H9 (cell line): Measurements from ENCODE around the gene CTNNBL1. TPM values are rescaled to one million over a fixed set of nuclear protein-coding genes. Genes with fewer than 3 reads are reported as not detected.
A peak's percentile ranks its signal among the peaks of the same experiment; 100 is the strongest.

ENCODE experiments used
- DNase-seq: peaks from one replicate; pipeline ENCODE4 v3.0.0-alpha.2; 2017
- H2AFZ ChIP-seq: one replicate; pipeline ENCODE4 v1.6.1; 2013; ENCODE audit warnings: mild to moderate bottlenecking, low read length, control low read depth, moderate library complexity
- H2AK5ac ChIP-seq: 2 replicates; pipeline ENCODE4 v1.6.1; 2013; ENCODE audit warnings: low read length, control low read depth, mixed read lengths; ENCODE audit not compliant: insufficient read length
- H2BK120ac ChIP-seq: one replicate; pipeline ENCODE4 v1.6.1; 2013; ENCODE audit warnings: low read depth, mild to moderate bottlenecking, low read length, control low read depth, inconsistent platforms; ENCODE audit not compliant: poor library complexity, severe bottlenecking
- H2BK12ac ChIP-seq: 2 replicates; pipeline ENCODE4 v1.6.1; 2013; ENCODE audit warnings: low read length, control low read depth, mixed read lengths, low read depth; ENCODE audit not compliant: insufficient read length
- H2BK15ac ChIP-seq: 2 replicates; pipeline ENCODE4 v1.6.1; 2013; ENCODE audit warnings: low read depth, low read length, control low read depth
- H2BK20ac ChIP-seq: one replicate; pipeline ENCODE4 v1.6.1; 2013; ENCODE audit warnings: low read depth, mild to moderate bottlenecking, low read length, control low read depth, inconsistent platforms; ENCODE audit not compliant: poor library complexity, severe bottlenecking
- H2BK5ac ChIP-seq: 2 replicates; pipeline ENCODE4 v1.6.1; 2013; ENCODE audit warnings: low read length, control low read depth, mixed read lengths; ENCODE audit not compliant: insufficient read length
- H3K14ac ChIP-seq: 2 replicates; pipeline ENCODE4 v1.6.1; 2013; ENCODE audit warnings: low read length, control low read depth; ENCODE audit not compliant: insufficient read depth
- H3K18ac ChIP-seq: 2 replicates; pipeline ENCODE4 v1.6.1; 2013; ENCODE audit warnings: low read depth, mild to moderate bottlenecking, mixed read lengths, low read length, control low read depth; ENCODE audit not compliant: insufficient read length
- H3K23ac ChIP-seq: 2 replicates; pipeline ENCODE4 v1.6.1; 2013; ENCODE audit warnings: low read length, control low read depth, mixed read lengths, low read depth; ENCODE audit not compliant: insufficient read length
- H3K23me2 ChIP-seq: 2 replicates; pipeline ENCODE4 v1.6.1; 2013; ENCODE audit warnings: low read depth, mild to moderate bottlenecking, mixed read lengths, low read length, control low read depth; ENCODE audit not compliant: insufficient read length, poor library complexity, severe bottlenecking
- H3K27ac ChIP-seq: 2 replicates; pipeline ENCODE4 v1.5.1; 2013; ENCODE audit warnings: low read length, control low read depth, mixed read lengths, low read depth; ENCODE audit not compliant: insufficient read length
- H3K27me3 ChIP-seq: 2 replicates; pipeline ENCODE4 v1.6.1; 2013; ENCODE audit warnings: low read length, control low read depth, inconsistent platforms; ENCODE audit not compliant: insufficient read depth
- H3K4ac ChIP-seq: 2 replicates; pipeline ENCODE4 v1.6.1; 2013; ENCODE audit warnings: low read depth, mild to moderate bottlenecking, control low read depth, inconsistent platforms, low read length, moderate library complexity
- H3K4me1 ChIP-seq: 2 replicates; pipeline ENCODE4 v1.6.1; 2013; ENCODE audit warnings: low read length, control low read depth, inconsistent platforms; ENCODE audit not compliant: insufficient read depth
- H3K4me2 ChIP-seq: 2 replicates; pipeline ENCODE4 v1.6.1; 2013; ENCODE audit warnings: low read length, control low read depth, mixed read lengths; ENCODE audit not compliant: insufficient read length, insufficient read depth
- H3K56ac ChIP-seq: 2 replicates; pipeline ENCODE4 v1.6.1; 2013; ENCODE audit warnings: low read depth, mild to moderate bottlenecking, mixed read lengths, low read length, control low read depth; ENCODE audit not compliant: insufficient read length
- H3K79me1 ChIP-seq: 2 replicates; pipeline ENCODE4 v1.6.1; 2013; ENCODE audit warnings: low read depth, mild to moderate bottlenecking, moderate library complexity, low read length, control low read depth, inconsistent platforms; ENCODE audit not compliant: insufficient read depth, poor library complexity, severe bottlenecking
- H3K79me2 ChIP-seq: 2 replicates; pipeline ENCODE4 v1.6.1; 2013; ENCODE audit warnings: low read length, control low read depth, inconsistent platforms; ENCODE audit not compliant: insufficient read depth
- H3K9ac ChIP-seq: 2 replicates; pipeline ENCODE4 v1.6.1; 2013; ENCODE audit warnings: low read length, control low read depth, mixed read lengths; ENCODE audit not compliant: insufficient read length; ENCODE audit errors: extremely low read depth
- H3K9me3 ChIP-seq: one replicate; pipeline ENCODE4 v1.6.1; 2013; ENCODE audit warnings: low read depth, low read length, inconsistent platforms; ENCODE audit not compliant: control insufficient read depth
- H3T11ph ChIP-seq: one replicate; pipeline ENCODE4 v1.6.1; 2013; ENCODE audit warnings: mild to moderate bottlenecking, low read length, control low read depth, inconsistent platforms
- H4K20me1 ChIP-seq: one replicate; pipeline ENCODE4 v1.6.1; 2013; ENCODE audit not compliant: control insufficient read depth, insufficient read length, insufficient read depth
- H4K5ac ChIP-seq: 2 replicates; pipeline ENCODE4 v1.6.1; 2013; ENCODE audit warnings: low read depth, mild to moderate bottlenecking, mixed read lengths, low read length, control low read depth; ENCODE audit not compliant: insufficient read length
- H4K8ac ChIP-seq: replicated peaks from 2 replicates; pipeline ENCODE4 v1.6.1; 2013; ENCODE audit warnings: low read length, control low read depth, mixed read lengths, low read depth; ENCODE audit not compliant: insufficient read length
- H4K91ac ChIP-seq: 2 replicates; pipeline ENCODE4 v1.6.1; 2013; ENCODE audit warnings: low read depth, mild to moderate bottlenecking, moderate library complexity, mixed read lengths, low read length, control low read depth; ENCODE audit not compliant: insufficient read length
- H3K27ac Mint-ChIP-seq, 3 experiments: 2 replicates in 2 of 3; 3 replicates in 1 of 3; pipeline ENCODE4 v1.8.0; 2020 to 2021; ENCODE audit warnings: mixed read lengths in 3 of 3, mild to moderate bottlenecking in 1 of 3, moderate library complexity in 1 of 3
- H3K27me3 Mint-ChIP-seq: 2 replicates; pipeline ENCODE4 v1.8.0; 2021; ENCODE audit warnings: low read depth, mild to moderate bottlenecking, moderate library complexity, mixed read lengths
- H3K36me3 Mint-ChIP-seq, 3 experiments: 2 replicates in 2 of 3; 3 replicates in 1 of 3; pipeline ENCODE4 v1.8.0; 2020 to 2021; ENCODE audit warnings: low read depth in 3 of 3, mixed read lengths in 3 of 3; ENCODE audit not compliant: insufficient read depth in 1 of 3
- H3K4me1 Mint-ChIP-seq, 2 experiments: 2 replicates each; pipeline ENCODE4 v1.8.0; 2020; ENCODE audit warnings: mixed read lengths in 2 of 2
- H3K4me3 Mint-ChIP-seq, 2 experiments: 2 replicates in 1 of 2; 3 replicates in 1 of 2; pipeline ENCODE4 v1.8.0; 2020 to 2021; ENCODE audit warnings: mild to moderate bottlenecking in 2 of 2, mixed read lengths in 2 of 2, moderate library complexity in 1 of 2
- H3K9me3 Mint-ChIP-seq, 2 experiments: 2 replicates in 1 of 2; 3 replicates in 1 of 2; pipeline ENCODE4 v1.8.0; 2020; ENCODE audit warnings: mild to moderate bottlenecking in 2 of 2, mixed read lengths in 2 of 2, moderate library complexity in 1 of 2
- CTCF ChIP-seq: fragments of 200-600 bp; sonication (generic); conservative IDR thresholded peaks from 3 replicates; pipeline ENCODE4 v1.8.0; 2021; ENCODE audit warnings: antibody characterized with exemption, mild to moderate bottlenecking
- WGBS: extraction: QIAGEN DNeasy Blood & Tissue Kit; methylation state at CpG from one replicate; pipeline ENCODE4 v1.1.7; 2013; ENCODE audit warnings: missing lambda C conversion rate, low lambda C conversion rate, mixed read lengths; ENCODE audit not compliant: insufficient read length; ENCODE audit errors: extremely low coverage; 5-methylcytosine and 5-hydroxymethylcytosine counted together
- total RNA-seq: library from RNA; stranded (reverse); gene quantifications from 2 replicates; pipeline ENCODE4 v1.2.1, GENCODE V29; 2021

The CTNNBL1 gene
- total RNA-seq, 1 experiment from 2014 or later = 67.2 TPM

DNA sequence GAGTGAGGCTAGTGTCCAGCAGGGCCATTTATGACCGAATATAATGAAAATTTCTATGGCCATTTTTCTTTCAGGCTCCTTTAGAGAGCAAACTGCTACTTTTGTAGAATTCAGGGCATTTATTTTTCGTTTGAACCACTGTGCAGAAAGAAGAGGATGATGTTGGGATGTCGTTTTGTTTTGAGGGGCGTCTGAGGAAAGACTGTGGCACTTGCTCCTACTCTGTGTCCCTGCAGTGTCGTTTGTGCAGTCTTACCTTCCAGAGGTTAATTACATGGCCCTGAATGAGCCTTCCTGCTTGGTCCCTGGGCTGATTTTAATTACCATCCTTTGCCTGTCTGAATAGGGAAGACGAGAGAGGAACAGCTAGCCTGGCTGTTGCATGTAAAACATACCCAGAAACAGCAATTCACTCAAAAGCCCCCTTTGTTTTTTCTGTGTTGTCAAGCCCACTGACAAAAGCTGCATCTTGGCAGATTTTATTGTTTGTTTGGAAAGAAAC is 65.3 kb downstream of the CTNNBL1 start:
- no peaks in the 10 kb centered on the region for H3K9me3 Mint-ChIP-seq
- no peaks in the 10 kb centered on the region for H3K9me3 ChIP-seq
- H2BK120ac ChIP-seq = no peak overlapping the region
- no peak overlapping the region for H2BK20ac ChIP-seq
- no peak overlapping the region for H3K23ac ChIP-seq
- H3K9ac ChIP-seq = no peak overlapping the region
- no peak overlapping the region for H3K27ac ChIP-seq
- no peak overlapping the region for H2BK15ac ChIP-seq
- H3K14ac ChIP-seq = no peak overlapping the region
- H2AK5ac ChIP-seq = no peak overlapping the region
- H3K27ac Mint-ChIP-seq = peak overlapping the region in 1 of 3 experiments; percentile 56; a peak in 3 of 7 replicates
- no peaks in the 10 kb centered on the region for H3K23me2 ChIP-seq
- no peaks in the 10 kb centered on the region for H3K79me1 ChIP-seq
- H3K36me3 Mint-ChIP-seq = peaks cover 1 to 4% (median 2%) of the 10 kb centered on the region in 3 experiments; a peak in 4 of 7 replicates
- no peak for TF ChIP-seq CTCF
- no CpG with 5 or more reads among the region's 6 CpGs for WGBS
- H4K20me1 ChIP-seq = no peaks in the 10 kb centered on the region
- H3K4me3 Mint-ChIP-seq = no peak overlapping the region
- H3K56ac ChIP-seq = no peak overlapping the region
- no peak overlapping the region for H4K8ac ChIP-seq
- no peaks in the 10 kb centered on the region for H3K4me1 ChIP-seq
- no peak overlapping the region for H3K18ac ChIP-seq
- DNase-seq = no peak
- no peaks in the 10 kb centered on the region for H3K27me3 Mint-ChIP-seq
- H3K4me1 Mint-ChIP-seq = peaks cover 4 to 5% of the 10 kb centered on the region in 2 experiments; a peak in 2 of 4 replicates
- H2BK12ac ChIP-seq = no peak overlapping the region
- no peak overlapping the region for H3T11ph ChIP-seq
- H2AFZ ChIP-seq = no peak overlapping the region
- H3K79me2 ChIP-seq = no peaks in the 10 kb centered on the region
- no peak overlapping the region for H3K4me2 ChIP-seq
- no peak overlapping the region for H2BK5ac ChIP-seq
- H3K4ac ChIP-seq = no peak overlapping the region
- no peaks in the 10 kb centered on the region for H3K27me3 ChIP-seq
- H4K5ac ChIP-seq = no peak overlapping the region
- no peak overlapping the region for H4K91ac ChIP-seq
